LNCaP clone FGC (cell line): ENCODE measurements around the gene ARMC9.
"Not testable (repeated sequence)": the region's sequence is repeated elsewhere in the genome, so short reads cannot be mapped to it uniquely, and the experiment has no call there.

Source experiments
- DNase-seq: peaks from one replicate; pipeline ENCODE4 v3.0.0-alpha.2; 2011; ENCODE audit warnings: low read depth
- H3K4me3 ChIP-seq: 2 replicates; pipeline ENCODE4 v1.5.1; 2011; ENCODE audit warnings: mild to moderate bottlenecking, low read depth, low read length, control low read depth
- CTCF ChIP-seq: IDR thresholded peaks from 2 replicates; pipeline ENCODE4 v1.5.1; 2012; ENCODE audit warnings: mild to moderate bottlenecking; ENCODE audit not compliant: control insufficient read depth, insufficient read depth; ENCODE audit errors: extremely low read depth

The ARMC9 gene

GRCh38 chr2:231172025-231172424 is 26.4 kb upstream of the ARMC9 start:
- H3K4me3 ChIP-seq = no peak overlapping the region
- DNase-seq = no peak
- TF ChIP-seq CTCF = no peak

- TF ChIP-seq CTCF = no peak
- H3K4me3 ChIP-seq = no peak overlapping the region
- no peak for DNase-seq
Observed at GRCh38 chr2:231174211-231174651, 24.2 kb upstream of the ARMC9 start.

- no peak overlapping the region for H3K4me3 ChIP-seq
- no peak for DNase-seq
- no peak for TF ChIP-seq CTCF
Observed at GRCh38 chr2:231176066-231176465, 22.4 kb upstream of the ARMC9 start.

GRCh38 chr2:231177156-231178025 is 21.0 kb upstream of the ARMC9 start:
- no peak for TF ChIP-seq CTCF
- no peak overlapping the region for H3K4me3 ChIP-seq
- no peak for DNase-seq

GRCh38 chr2:231178805-231179204 is 19.6 kb upstream of the ARMC9 start:
- not testable (repeated sequence) for DNase-seq, H3K4me3 ChIP-seq

- no peak for DNase-seq
- TF ChIP-seq CTCF = no peak
Observed at GRCh38 chr2:231181860-231182512, 16.4 kb upstream of the ARMC9 start.

GRCh38 chr2:231182513-231182899 is 15.9 kb upstream of the ARMC9 start:
- H3K4me3 ChIP-seq = no peak overlapping the region
- DNase-seq = no peak
- no peak for TF ChIP-seq CTCF

More at GRCh38 chr2:231181860-231182512, 16.4 kb upstream of the ARMC9 start:
- no peak overlapping the region for H3K4me3 ChIP-seq
